GM21723 (cell line): Measurements from ENCODE around the gene PGAP6.
A peak's percentile ranks its signal among the peaks of the same experiment; 100 is the strongest.
"Not testable (repeated sequence)": the region's sequence is repeated elsewhere in the genome, so short reads cannot be mapped to it uniquely, and the experiment has no call there.

Experiments used
- ATAC-seq: cut with Tn5 transposase; IDR thresholded peaks from one replicate; pipeline ENCODE4 v1.9.1; 2021; ENCODE audit warnings: mild to moderate bottlenecking, moderate library complexity; ENCODE audit not compliant: unreplicated experiment

Gene PGAP6

DNA sequence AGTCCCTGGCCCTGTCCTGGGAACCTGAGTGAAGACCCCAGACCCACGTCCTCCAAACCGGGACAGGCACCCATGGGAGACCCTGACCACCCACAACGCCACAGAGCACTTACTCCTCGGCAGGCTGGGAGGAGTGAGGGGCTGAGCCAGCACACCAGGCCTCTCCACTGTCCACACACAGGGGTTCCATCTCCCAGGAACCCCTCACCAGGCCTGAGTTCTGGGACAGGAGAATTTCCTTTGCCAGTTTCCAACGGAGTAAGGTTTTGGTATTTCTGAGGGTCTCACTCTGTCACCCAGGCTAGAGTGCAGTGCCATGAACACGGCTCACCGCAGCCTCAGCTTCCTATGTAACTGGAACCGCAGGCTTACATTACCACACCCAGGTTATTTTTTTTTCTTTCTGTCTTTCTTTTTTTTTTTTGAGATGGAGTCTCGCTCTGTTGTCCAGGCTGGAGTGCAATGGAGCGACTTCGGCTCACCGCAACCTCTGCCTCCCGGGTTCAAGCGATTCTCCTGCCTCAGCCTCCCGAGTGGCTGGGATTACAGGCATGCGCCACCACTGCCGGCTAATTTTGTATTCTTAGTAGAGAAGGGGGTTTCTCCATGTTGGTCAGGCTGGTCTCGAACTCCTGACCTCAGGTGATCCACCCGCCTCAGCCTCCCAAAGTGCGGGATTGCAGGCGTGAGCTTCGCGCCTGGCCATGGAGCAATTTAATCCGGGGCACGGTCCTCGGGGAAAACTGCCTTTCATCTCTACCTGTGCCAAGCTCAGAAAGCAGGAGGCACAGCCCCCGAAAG lies 1.6 kb downstream of the PGAP6 start:
- ATAC-seq, result no peak

- no peak for ATAC-seq
Observed at GRCh38 chr16:379183-379960, 2.4 kb downstream of the PGAP6 start.

DNA sequence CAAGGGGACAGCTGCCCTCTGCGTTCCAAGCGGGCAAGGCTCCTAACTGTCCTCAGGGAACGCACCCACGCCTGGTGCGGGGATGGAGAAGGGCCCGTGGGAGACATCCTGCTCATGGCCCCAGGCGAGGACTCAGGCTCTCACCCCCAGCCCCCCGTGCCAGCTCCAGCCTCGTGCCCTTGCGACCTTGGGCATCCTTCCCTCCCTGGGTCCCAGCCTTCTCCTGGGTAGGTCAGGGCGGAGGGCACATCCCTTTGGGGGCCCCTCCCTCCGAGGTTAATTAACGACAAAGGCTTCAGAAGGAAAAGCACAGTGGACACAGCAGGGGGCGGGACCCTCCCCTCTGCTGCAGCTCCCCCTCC lies 3.0 kb downstream of the PGAP6 start:
- no peak for ATAC-seq

GRCh38 chr16:378113-378820 lies 3.5 kb downstream of the PGAP6 start:
- not testable (repeated sequence) for ATAC-seq

DNA sequence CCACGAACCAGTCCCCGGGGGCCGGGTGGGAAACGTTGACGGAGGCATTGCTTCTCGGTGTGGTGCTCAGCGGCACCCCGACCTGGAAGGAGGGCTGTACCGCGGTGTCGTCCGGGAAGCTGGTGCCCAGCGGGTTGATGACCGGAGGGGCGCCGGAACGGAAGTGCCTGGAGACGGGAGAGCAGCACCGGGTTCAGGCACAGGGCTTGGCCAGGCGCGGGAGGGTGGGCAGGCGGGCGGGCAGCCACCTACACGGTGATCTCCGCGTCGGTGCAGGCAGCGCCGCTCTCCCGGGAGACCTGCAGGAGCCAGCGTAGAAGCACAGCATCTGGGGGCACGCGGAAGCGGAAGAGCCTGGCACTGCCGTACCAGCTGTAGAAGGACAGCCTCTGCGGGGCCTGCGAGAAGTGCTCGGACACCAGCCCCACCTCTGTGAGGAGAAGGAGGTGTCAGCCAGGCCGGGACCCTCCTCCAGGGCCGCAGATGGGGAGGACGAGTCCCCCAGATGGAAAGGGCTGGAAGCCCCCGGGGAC lies 4.3 kb downstream of the PGAP6 start:
- ATAC-seq, result no peak

DNA sequence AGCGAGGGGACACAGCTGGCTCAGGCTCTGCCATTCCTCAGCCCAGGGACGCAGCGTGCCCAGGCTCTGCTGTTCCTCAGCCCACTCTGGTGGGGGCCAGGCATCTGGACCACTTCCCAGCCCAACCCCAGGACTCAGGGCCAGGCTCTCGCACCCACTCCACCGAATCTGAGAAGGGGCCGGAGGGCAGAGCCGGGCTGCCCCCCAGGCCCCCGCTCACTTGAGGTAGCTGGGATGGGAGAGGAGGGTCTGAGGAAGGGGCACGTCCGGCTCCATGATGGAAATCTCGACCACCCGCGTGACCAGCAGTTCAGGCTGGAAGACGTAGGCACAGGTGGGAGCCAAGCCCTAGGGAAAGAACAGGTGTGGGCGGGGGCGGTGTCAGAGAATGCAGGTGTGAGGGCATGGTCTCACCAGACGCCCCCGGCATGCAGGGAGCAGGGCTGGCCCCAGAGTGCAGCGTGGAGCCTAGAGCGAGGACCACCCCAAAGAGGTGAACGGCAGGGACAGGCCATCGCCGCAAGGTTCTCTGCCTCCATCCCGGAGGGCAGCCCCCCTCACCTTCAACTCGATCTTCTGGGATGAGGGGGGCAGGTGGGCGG lies 4.9 kb downstream of the PGAP6 start:
- no peak for ATAC-seq

GRCh38 chr16:375927-376816 lies 5.6 kb downstream of the PGAP6 start:
- no peak for ATAC-seq

- no peak for ATAC-seq
Observed at GRCh38 chr16:375212-375611, 6.6 kb downstream of the PGAP6 start.

- ATAC-seq, result no peak
Observed at GRCh38 chr16:374616-374926, 7.2 kb downstream of the PGAP6 start.

- ATAC-seq, result no peak
Observed at GRCh38 chr16:373848-374615, 7.7 kb downstream of the PGAP6 start.

DNA sequence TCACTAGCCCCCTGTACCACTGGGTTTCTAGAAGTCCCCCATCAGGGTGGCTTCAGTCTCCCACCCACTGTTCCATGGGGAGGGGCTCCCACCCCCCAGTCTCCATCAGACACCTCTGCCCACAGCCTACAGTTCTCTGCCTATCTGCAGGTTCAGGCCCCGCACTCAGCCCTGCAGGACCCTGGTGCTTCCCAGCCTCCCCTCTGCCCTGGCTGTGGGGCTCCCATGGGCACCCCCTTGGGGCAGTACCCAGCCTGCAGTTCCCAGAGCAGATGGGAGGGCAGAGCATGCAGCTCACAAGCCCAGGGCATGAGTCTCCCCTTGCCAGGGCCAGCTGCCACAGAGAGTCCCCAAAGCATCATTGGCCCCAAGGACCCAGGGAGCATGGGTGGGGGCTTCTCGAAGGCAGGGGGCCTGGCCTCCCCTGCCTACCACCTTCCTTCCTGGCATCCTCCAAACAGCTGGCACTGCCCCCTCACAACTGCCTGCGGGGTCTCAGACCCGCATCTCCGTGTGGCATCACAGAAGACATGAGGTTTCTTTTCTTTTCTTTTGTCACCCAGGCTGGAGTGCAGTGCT lies 8.7 kb downstream of the PGAP6 start:
- ATAC-seq, result no peak

DNA sequence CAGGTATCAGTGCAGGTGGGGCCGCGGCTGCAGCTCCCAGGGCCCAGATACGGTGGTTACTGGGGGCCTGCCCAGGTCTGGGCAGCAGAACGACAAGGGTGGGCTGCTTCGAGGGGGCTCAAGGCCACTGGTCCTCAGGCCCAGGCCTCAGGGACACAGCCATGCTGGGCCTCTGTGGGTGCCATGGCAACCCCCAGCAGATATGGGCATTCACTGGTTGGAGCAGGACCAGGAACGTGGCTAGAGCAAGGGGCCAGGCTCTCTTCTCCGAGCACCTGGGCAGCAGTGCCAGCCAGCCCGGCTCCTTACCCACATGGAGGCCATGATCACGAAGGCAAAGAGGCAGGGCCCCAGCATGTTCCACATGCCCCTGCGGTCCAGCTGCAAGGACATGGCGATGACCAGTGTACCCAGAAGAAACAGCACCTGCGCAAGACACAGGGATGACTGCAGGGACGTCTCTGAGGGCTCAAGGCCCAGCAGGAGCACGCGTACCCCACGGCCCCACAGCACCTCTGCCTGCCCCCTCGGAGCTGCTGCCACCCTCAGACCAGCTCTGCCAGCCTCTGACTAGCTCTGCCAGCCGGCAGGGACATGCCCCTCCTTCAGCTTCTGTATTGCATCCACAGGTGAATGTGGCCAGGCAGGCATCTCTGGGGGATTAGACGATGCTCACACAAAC lies 9.3 kb downstream of the PGAP6 start:
- no peak for ATAC-seq

DNA sequence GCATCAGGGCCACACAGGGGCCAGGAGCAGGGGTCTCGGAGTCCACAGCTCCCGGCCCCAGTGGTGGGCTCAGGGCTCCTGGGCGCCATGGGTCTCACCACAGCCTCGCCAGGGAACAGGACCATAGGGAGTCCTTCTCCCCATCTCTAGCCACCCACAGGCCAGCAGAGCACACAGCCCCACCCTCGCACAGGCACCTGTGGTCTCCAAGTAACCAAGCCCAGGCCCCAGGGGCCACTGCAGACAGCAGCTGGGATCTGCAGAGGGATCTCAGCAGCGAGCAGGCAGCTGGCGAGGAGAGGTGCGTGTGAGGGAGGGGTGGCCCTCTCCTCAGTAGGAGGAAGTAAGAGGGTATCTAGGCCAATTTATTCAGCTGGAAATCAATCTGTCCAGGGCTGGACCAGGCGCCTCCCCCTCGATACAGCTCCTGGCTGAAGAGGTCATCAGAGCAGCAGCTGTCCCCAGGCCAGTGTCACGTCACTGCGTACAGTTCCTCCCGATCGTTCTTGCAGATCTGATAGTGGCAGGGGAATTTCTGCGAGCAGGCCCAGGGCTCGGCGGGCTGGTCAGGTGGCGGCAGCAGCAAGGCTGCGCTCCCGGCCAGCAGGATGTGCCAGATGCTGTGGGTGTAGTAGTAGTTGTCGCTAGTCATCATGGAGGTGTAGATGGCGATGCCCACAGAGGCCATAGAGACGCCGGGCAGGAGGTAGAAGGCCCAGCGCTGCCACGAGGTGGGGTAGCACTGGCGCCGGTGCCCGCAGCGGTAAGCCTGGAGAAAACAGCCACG lies 10.1 kb downstream of the PGAP6 start:
- ATAC-seq, result no peak

- no peak for ATAC-seq
Observed at GRCh38 chr16:370979-371514, 10.7 kb downstream of the PGAP6 start.

GRCh38 chr16:370443-370842 lies 11.3 kb downstream of the PGAP6 start, which contains the start of gene MRPL28:
MRPL28 (minus strand) TSS chr16:370538; CDS start chr16:370218, 320 bp downstream.
- ATAC-seq, result peak; percentile 79

DNA sequence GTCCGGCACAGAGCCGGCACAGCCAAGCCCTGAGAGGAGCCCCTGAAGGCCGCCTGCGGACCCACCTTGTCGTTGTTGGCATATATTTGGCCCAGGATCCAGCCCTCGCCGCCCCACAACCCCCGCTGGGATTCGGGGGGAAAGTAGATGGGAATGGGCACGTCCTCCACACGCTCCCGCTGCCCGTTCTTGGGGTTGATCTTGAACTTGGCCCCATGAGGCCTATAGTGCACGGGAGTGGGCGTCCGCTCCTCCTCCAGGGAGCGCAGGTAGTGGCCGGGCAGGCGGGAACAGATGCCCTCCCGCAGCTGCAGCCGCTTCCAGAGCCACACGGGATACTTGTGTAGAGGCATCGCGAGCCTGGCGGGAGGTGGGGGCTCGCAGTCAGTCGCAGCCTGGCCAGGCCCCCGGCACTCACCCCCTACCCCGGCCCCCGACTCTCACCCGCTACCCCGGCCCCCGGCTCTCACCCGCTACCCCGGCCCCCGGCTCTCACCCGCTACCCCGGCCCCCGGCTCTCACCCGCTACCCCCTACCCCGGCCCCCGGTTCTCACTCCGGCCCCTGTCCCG lies 11.8 kb downstream of the PGAP6 start:
- ATAC-seq, result no peak

DNA sequence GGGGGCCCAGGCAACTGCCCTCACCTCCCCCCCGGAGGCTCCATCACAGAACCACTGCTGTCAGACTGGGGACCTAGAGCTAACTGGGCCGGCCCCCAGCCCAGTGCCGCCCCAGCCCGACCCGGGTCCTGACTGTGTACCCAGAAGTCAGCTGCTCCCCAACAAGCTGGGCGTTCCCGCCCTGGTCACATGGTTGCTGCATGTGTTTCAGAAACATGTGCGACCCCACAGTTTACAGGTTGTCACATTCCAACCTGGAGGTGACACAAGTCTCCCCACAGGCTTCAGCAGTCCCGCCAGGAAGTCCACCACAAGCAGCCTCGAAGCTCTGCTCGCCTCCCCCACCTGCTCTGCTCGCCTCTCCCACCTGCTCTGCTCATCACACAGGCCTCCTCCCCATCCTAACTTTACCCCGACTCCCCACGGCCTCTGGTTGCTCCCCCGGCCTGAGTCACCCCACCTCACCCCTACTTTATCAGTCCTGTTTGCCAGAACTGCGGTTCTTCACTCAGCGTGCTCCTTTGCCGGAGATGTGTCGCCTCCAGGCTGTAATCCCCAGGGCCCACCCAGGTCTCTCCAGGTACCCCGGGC lies 12.4 kb downstream of the PGAP6 start:
- no peak for ATAC-seq
